ENCODE measurements around the gene CCDC192.

CCDC192 gene

GRCh38 chr5:127851964-127852363, 148.8 kb downstream of the CCDC192 start:
- DNase-seq = no peak

- no peak for DNase-seq
Observed at GRCh38 chr5:127854520-127854919, 151.3 kb downstream of the CCDC192 start.

- no peak for DNase-seq
Observed at GRCh38 chr5:127856292-127856691, 153.1 kb downstream of the CCDC192 start.

GRCh38 chr5:127858116-127858784, 155.1 kb downstream of the CCDC192 start:
- DNase-seq = no peak

- DNase-seq = no peak
Observed at GRCh38 chr5:127860291-127860690, 157.1 kb downstream of the CCDC192 start.

GRCh38 chr5:127863161-127863560, 160.0 kb downstream of the CCDC192 start:
- no peak for DNase-seq

GRCh38 chr5:127863610-127864395, 160.6 kb downstream of the CCDC192 start:
- no peak for DNase-seq

GRCh38 chr5:127864511-127864910, 161.3 kb downstream of the CCDC192 start:
- DNase-seq = no peak

GRCh38 chr5:127865273-127865672, 162.1 kb downstream of the CCDC192 start:
- DNase-seq = no peak

GRCh38 chr5:127867022-127867783, 164.0 kb downstream of the CCDC192 start:
- no peak for DNase-seq

- DNase-seq = no peak
Observed at GRCh38 chr5:127870914-127871313, 167.7 kb downstream of the CCDC192 start.

- DNase-seq = no peak
Observed at GRCh38 chr5:127871503-127872153, 168.4 kb downstream of the CCDC192 start.

GRCh38 chr5:127872494-127872893, 169.3 kb downstream of the CCDC192 start:
- DNase-seq = no peak

- no peak for DNase-seq
Observed at GRCh38 chr5:127875235-127876021, 172.2 kb downstream of the CCDC192 start.

GRCh38 chr5:127876384-127876783, 173.2 kb downstream of the CCDC192 start:
- DNase-seq = no peak

GRCh38 chr5:127878174-127878750, 175.1 kb downstream of the CCDC192 start:
- no peak for DNase-seq

GRCh38 chr5:127884416-127884815, 181.2 kb downstream of the CCDC192 start:
- DNase-seq = no peak

- no peak for DNase-seq
Observed at GRCh38 chr5:127885176-127885575, 182.0 kb downstream of the CCDC192 start.

GRCh38 chr5:127886081-127886480, 182.9 kb downstream of the CCDC192 start:
- DNase-seq = no peak

- no peak for DNase-seq
Observed at GRCh38 chr5:127887282-127887681, 184.1 kb downstream of the CCDC192 start.

GRCh38 chr5:127891942-127892341, 188.8 kb downstream of the CCDC192 start:
- no peak for DNase-seq

Measured in amniotic stem cell (primary cell).